Keratinocyte (primary cell): ENCODE results near the gene GPR83. TPM values are rescaled to one million over a fixed set of nuclear protein-coding genes. Genes with fewer than 3 reads are reported as not detected.

Source experiments
- DNase-seq: peaks from one replicate; pipeline ENCODE4 v3.0.0-alpha.2; 2011; ENCODE audit warnings: low read depth, missing footprints, low spot score
- FAIRE-seq: peaks from 2 replicates; lab custom pipeline; 2011; peaks lifted over from hg19 to GRCh38; lab: Jason Lieb, UNC
- H2AFZ ChIP-seq: 2 replicates; pipeline ENCODE4 v1.6.0; 2012; ENCODE audit warnings: low read length, control low read depth, inconsistent platforms; ENCODE audit not compliant: control insufficient read depth
- H3K27ac ChIP-seq: 2 replicates; pipeline ENCODE4 v1.5.1; 2011; ENCODE audit warnings: low read length; ENCODE audit not compliant: control insufficient read depth, insufficient read depth
- H3K27me3 ChIP-seq: 3 replicates; pipeline ENCODE4 v1.6.0; 2011; ENCODE audit warnings: low read length; ENCODE audit not compliant: control insufficient read depth, insufficient read depth; ENCODE audit errors: extremely low read depth
- H3K36me3 ChIP-seq, 2 experiments: 2 replicates in 1 of 2; 3 replicates in 1 of 2; pipeline ENCODE4 v1.5.1; 2011; ENCODE audit warnings: low read length in 2 of 2, mild to moderate bottlenecking in 1 of 2; ENCODE audit not compliant: control insufficient read depth in 2 of 2, insufficient read depth in 2 of 2; ENCODE audit errors: extremely low read depth in 1 of 2
- H3K4me1 ChIP-seq: 3 replicates; pipeline ENCODE4 v1.5.1; 2011; ENCODE audit warnings: low read length; ENCODE audit not compliant: control insufficient read depth, insufficient read depth; ENCODE audit errors: extremely low read depth
- H3K4me2 ChIP-seq: 3 replicates; pipeline ENCODE4 v1.6.0; 2011; ENCODE audit warnings: low read depth, low read length; ENCODE audit not compliant: control insufficient read depth, insufficient read depth; ENCODE audit errors: extremely low read depth
- H3K4me3 ChIP-seq, 3 experiments: fragments of 200-600 bp in 1 of 3; sonication (generic) in 1 of 3; 2 replicates in 2 of 3; 3 replicates in 1 of 3; pipeline ENCODE4 v1.5.1; 2011 to 2016; ENCODE audit warnings: low read length in 3 of 3, mild to moderate bottlenecking in 3 of 3, control low read depth in 2 of 3, inconsistent platforms in 1 of 3, low read depth in 1 of 3, mixed read lengths in 1 of 3, mixed run types in 1 of 3, moderate library complexity in 1 of 3; ENCODE audit not compliant: control insufficient read depth in 2 of 3, insufficient read depth in 2 of 3; ENCODE audit errors: extremely low read depth in 1 of 3
- H3K79me2 ChIP-seq: 2 replicates; pipeline ENCODE4 v1.6.0; 2012; ENCODE audit warnings: low read length; ENCODE audit not compliant: control insufficient read depth, insufficient read depth
- H3K9ac ChIP-seq: 3 replicates; pipeline ENCODE4 v1.6.0; 2011; ENCODE audit warnings: low read length; ENCODE audit not compliant: control insufficient read depth, insufficient read depth; ENCODE audit errors: extremely low read depth
- H3K9me1 ChIP-seq: 3 replicates; pipeline ENCODE4 v1.6.0; 2011; ENCODE audit warnings: low read length; ENCODE audit not compliant: control insufficient read depth, insufficient read depth; ENCODE audit errors: extremely low read depth
- H3K9me3 ChIP-seq: 2 replicates; pipeline ENCODE4 v1.5.1; 2012; ENCODE audit warnings: low read depth, low read length; ENCODE audit not compliant: control insufficient read depth
- H4K20me1 ChIP-seq: 3 replicates; pipeline ENCODE4 v1.6.0; 2011; ENCODE audit warnings: low read length; ENCODE audit not compliant: control insufficient read depth, insufficient read depth; ENCODE audit errors: extremely low read depth
- EZH2 ChIP-seq: IDR thresholded peaks from one replicate; pipeline ENCODE4 v1.6.1; 2012; ENCODE audit warnings: inconsistent platforms, mild to moderate bottlenecking, low read length, moderate library complexity
- dilution Hi-C: fragments of 300-500 bp; cut with MboI; formaldehyde crosslinking; loops from one replicate; pipeline ENCODE4 v1.7.0; 2020; ENCODE audit warnings: low sequenced_read_pairs; ENCODE audit not compliant: extremely low pct_ligation_motif_present
- polyA plus RNA-seq, 5 experiments: library from polyadenylated mRNA; depleted of rRNA in 3 of 5; stranded (reverse) in 3 of 5; stranded (forward) in 1 of 5; unstranded in 1 of 5; fragments of >200 nt; gene quantifications; 1 replicate in 1 of 5; 2 replicates in 3 of 5; 3 replicates in 1 of 5; pipeline versions ENCODE4 v1.2.1 to v1.2.3, GENCODE V29; 2011 to 2012; ENCODE audit warnings: missing spikeins in 2 of 5, low read depth in 1 of 5, low replicate concordance in 1 of 5

GPR83 gene
- polyA plus RNA-seq, 1 donor (not counting 4 experiments of a cell fraction or from before 2014, with no cell fraction given), result 0.04 TPM

DNA sequence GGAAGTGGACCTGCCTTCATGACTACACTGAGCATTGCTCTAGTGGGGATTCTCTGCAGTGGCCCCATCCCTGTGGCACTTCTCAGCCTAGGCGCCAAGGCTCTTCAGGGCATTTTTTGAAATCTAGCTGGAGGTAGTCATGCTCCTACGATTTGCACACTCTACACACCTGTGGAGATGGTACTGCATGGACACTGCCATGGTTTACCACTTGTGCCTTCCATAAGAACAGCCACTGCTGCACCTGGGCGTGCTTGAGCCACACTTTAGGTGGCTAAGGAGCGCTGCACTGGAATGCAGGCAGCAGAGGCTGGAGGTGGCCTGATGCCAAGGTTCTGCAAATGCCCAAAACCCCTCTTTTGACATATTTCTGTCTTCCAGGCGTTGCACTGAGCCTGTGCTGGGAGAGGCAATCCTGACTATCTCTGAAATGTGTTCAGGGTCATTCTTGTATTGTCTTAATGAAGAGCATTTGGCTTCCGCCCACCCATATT lies 72.6 kb downstream of the GPR83 start:
- Histone ChIP-seq H3K4me1 (peaks cover 3% of the 10 kb centered on the region), H3K79me2 (no peaks in the 10 kb centered on the region), H3K9me3 (no peaks in the 10 kb centered on the region), H3K27ac (no peak overlapping the region), H3K4me3 (no peak overlapping the region), H4K20me1 (no peaks in the 10 kb centered on the region), H3K27me3 (peaks cover 7% of the 10 kb centered on the region), H3K36me3 (no peaks in the 10 kb centered on the region), H3K9me1 (no peaks in the 10 kb centered on the region), H3K4me2 (no peak overlapping the region), H3K9ac (no peak overlapping the region), H2AFZ (no peak overlapping the region)
- dilution Hi-C loops, result no loop called here
- TF ChIP-seq EZH2, result no peak
- DNase-seq (no peak), FAIRE-seq (no peak)

Other genes with a start within 250 kb of the GPR83 start
- not detected in 3 replicates for gene IZUMO1R, start 96.8 kb downstream of the GPR83 start, polyA plus RNA-seq
- gene MRE11, start 92.4 kb upstream of the GPR83 start, polyA plus RNA-seq, result 6.9 to 12.4 TPM (median 7.0 TPM) in 3 replicates
- 7.9 to 17.1 TPM (median 15.0 TPM) in 3 replicates for gene ANKRD49, start 92.6 kb upstream of the GPR83 start, polyA plus RNA-seq
- gene C11orf97, start 111.0 kb upstream of the GPR83 start, polyA plus RNA-seq, result not detected in 3 replicates
- 0.33 to 0.77 TPM (median 0.39 TPM) in 3 replicates for gene FUT4, start 142.5 kb upstream of the GPR83 start, polyA plus RNA-seq
- 0.14 to 0.37 TPM (median 0.16 TPM) in 3 replicates for gene PIWIL4, start 165.9 kb upstream of the GPR83 start, polyA plus RNA-seq